Transverse colon (tissue), 4 donors: ENCODE measurements around the gene XRN2. TPM values are rescaled to one million over a fixed set of nuclear protein-coding genes. Genes with fewer than 3 reads are reported as not detected.

Experiments used
- DNase-seq: peaks from one replicate; pipeline ENCODE4 v3.0.0-alpha.2; 2019
- H3K27ac ChIP-seq, 4 donors: fragments of 200-600 bp; sonication (generic); 2 replicates each; pipeline ENCODE4 v1.5.1; 2016 to 2018; ENCODE audit warnings: inconsistent platforms in 4 of 4
- H3K27me3 ChIP-seq: fragments of 200-600 bp; sonication (generic); 2 replicates; pipeline ENCODE4 v1.5.1; 2017; ENCODE audit warnings: inconsistent platforms
- H3K36me3 ChIP-seq, 4 donors: fragments of 200-600 bp; sonication (generic); 2 replicates each; pipeline ENCODE4 v1.5.1; 2017 to 2019; ENCODE audit warnings: inconsistent platforms in 4 of 4
- H3K4me1 ChIP-seq, 4 donors: fragments of 200-600 bp; sonication (generic); 2 replicates each; pipeline ENCODE4 v1.5.1; 2017 to 2020; ENCODE audit warnings: inconsistent platforms in 4 of 4
- H3K4me3 ChIP-seq, 4 donors: fragments of 200-600 bp; sonication (generic); 1 replicate in 1 of 4; 2 replicates in 3 of 4; pipeline versions ENCODE4 v1.5.1 to v1.6.1; 2017 to 2019; ENCODE audit warnings: inconsistent platforms in 4 of 4
- H3K9me3 ChIP-seq, 2 donors: fragments of 200-600 bp; sonication (generic); 2 replicates each; pipeline ENCODE4 v1.5.1; 2017 to 2019; ENCODE audit warnings: inconsistent platforms in 2 of 2
- CTCF ChIP-seq, 5 experiments: fragments of 200-600 bp in 3 of 5; fragments of 450-650 bp in 2 of 5; sonication (generic) in 3 of 5; IDR thresholded peaks; 1 replicate in 2 of 5; 2 replicates in 3 of 5; pipeline ENCODE4 v1.5.1; 2016 to 2017; ENCODE audit warnings: antibody characterized with exemption in 5 of 5, inconsistent platforms in 3 of 5, mild to moderate bottlenecking in 2 of 5, moderate library complexity in 1 of 5
- EP300 ChIP-seq: sonication (generic); formaldehyde crosslinking; IDR thresholded peaks from one replicate; pipeline ENCODE4 v1.6.1; 2017; ENCODE audit warnings: antibody characterized with exemption, low read depth
- POLR2A ChIP-seq: fragments of 450-650 bp; IDR thresholded peaks from one replicate; pipeline ENCODE4 v1.6.1; 2016; ENCODE audit warnings: antibody characterized with exemption, mild to moderate bottlenecking, moderate library complexity
- POLR2AphosphoS5 ChIP-seq, 3 donors: sonication (generic); formaldehyde crosslinking; IDR thresholded peaks; one replicate each; pipeline ENCODE4 v1.6.1; 2016; ENCODE audit warnings: antibody characterized with exemption in 3 of 3
- WGBS, 2 donors: methylation state at CpG; one replicate each; pipeline ENCODE4 v1.1.5; 2018; ENCODE audit warnings: low coverage in 1 of 2; 5-methylcytosine and 5-hydroxymethylcytosine counted together
- in situ Hi-C, 4 donors: fragments of 200-750 bp; cut with MboI; loops; one replicate each; pipeline versions ENCODE4 v1.15.0 to v1.15.1; 2017; ENCODE audit warnings: low sequenced_read_pairs in 3 of 4, low pct_ligation_motif_present in 1 of 4, low pct_unique_long_range_greater_than_20kb in 1 of 4
- intact Hi-C: fragments of 100-400 bp; cut with DNase I; formaldehyde crosslinking; loops from one replicate; pipeline ENCODE4 v1.15.1; 2023; ENCODE audit warnings: low total_unique reads
- total RNA-seq, 4 donors: library from RNA; depleted of rRNA; stranded (reverse); fragments of >200 nt; gene quantifications; one replicate each; pipeline ENCODE4 v1.1.0, GENCODE V29; 2016

XRN2 gene
- total RNA-seq, 4 donors from 2014 or later = 16.1 to 46.4 (median 30.3) TPM

DNA sequence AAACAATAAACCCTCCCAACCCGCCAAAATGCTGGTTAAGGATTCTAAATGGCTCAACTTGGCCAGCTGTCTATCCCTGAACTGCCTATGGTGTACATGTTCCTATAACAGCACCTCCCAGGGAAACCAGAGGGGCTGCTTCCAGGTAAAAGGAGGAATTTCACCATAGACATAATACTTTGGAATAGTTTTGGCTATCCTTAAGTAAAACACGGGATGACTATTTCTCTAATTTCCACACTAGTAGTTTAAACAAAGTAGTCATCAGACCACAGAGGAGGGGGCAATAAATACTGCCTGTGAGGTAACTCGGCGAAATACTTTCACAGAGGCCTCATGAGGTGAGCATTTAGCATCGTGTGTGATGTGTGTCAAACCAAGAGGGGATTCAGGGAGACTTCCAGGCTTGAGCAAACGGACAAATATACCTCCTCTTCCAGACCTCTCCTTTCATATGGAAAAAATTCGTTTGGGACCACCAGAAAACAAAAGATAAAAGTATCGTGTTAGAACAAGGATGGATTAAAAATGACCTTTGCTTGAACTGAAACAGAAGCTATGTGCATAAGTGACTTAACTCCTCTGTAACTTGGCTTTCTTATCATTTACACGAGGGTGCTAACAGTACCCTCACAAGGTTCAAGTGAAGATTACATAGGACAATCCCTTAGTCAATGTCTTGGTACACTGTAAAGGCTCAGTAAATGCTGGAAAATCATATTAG is 1.0 kb upstream of the XRN2 start:
- in situ Hi-C loops (no loop called here), intact Hi-C loops (loop anchor here (10.0 kb wide), 1 partner anchor 177 kb away; the partner anchor contains the start of gene KIZ)
- Histone ChIP-seq H3K27me3 (no peaks in the 10 kb centered on the region), H3K9me3 (no peaks in the 10 kb centered on the region), H3K27ac (peak overlapping the region; percentile 94 to 98 (median 97)), H3K4me3 (peak overlapping the region; percentile 75 to 98 (median 80)), H3K36me3 (no peaks in the 10 kb centered on the region), H3K4me1 (peaks cover 6 to 20% (median 15%) of the 10 kb centered on the region in 4 donors)
- DNase-seq = no peak
- 59 to 64% methylated on average over 8 to 9 of the region's 9 CpGs for WGBS, 2 donors
- no peak for TF ChIP-seq CTCF (IDR thresholded peaks at IDR 0.05)
- TF ChIP-seq POLR2AphosphoS5 (IDR thresholded peaks at IDR 0.05) = no peak
- TF ChIP-seq EP300 = no peak
- no peak for TF ChIP-seq POLR2A

GRCh38 chr20:21302664-21303060 is 469 bp upstream of the XRN2 start:
- Histone ChIP-seq H3K27me3 (no peaks in the 10 kb centered on the region), H3K9me3 (no peaks in the 10 kb centered on the region), H3K4me3 (peak overlapping the region; percentile 75 to 98 (median 80)), H3K27ac (peak overlapping the region; percentile 94 to 98 (median 97)), H3K36me3 (no peaks in the 10 kb centered on the region), H3K4me1 (peaks cover 6 to 20% (median 15%) of the 10 kb centered on the region in 4 donors)
- TF ChIP-seq POLR2A (no peak), POLR2AphosphoS5 (IDR thresholded peaks at IDR 0.05) (no peak), EP300 (no peak), CTCF (IDR thresholded peaks at IDR 0.05) (no peak)
- in situ Hi-C loops (no loop called here), intact Hi-C loops (loop anchor here (10.0 kb wide), 1 partner anchor 178 kb away; the partner anchor contains the start of gene KIZ)
- whole genome bisulfite sequencing, 2 donors = 0 to 3% methylated on average over 10 to 12 of the region's 12 CpGs
- DNase-seq = no peak

DNA sequence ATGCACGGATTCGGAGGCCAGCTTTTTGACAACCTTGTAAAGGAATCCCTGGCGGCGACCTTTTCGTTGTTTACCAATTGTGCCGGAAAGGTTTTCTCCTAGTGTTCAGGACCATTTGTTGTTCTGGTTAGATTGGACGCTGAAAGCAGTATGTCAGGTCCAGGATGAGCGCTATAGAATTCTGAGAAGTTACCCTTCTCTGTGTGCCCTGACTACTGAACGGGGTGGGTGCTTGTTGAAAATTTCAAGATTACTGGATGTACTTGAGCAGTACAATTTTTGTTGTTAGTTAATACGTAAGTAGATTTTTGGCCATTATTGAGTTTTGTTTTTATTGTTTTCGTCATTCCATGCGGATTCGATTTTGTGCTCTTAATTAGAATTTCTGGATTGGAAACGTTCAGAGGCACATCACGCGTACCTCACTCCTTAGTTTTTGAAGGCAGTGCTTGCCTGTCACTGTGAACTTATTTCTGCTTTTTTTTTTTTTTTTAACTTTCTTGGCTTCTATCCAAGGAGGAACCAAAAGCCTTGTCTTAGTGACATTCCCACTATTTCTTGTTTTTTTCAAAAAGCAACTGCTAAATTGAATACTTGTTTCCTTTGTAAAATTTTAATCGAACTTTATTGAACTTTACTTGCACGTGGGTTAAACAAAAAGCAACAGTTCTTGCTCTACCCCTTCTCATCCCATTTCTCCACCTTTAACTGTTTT is 898 bp downstream of the XRN2 start:
- TF ChIP-seq CTCF (IDR thresholded peaks at IDR 0.05) = peak in 1 of 5 experiments; percentile 16
- no peak for TF ChIP-seq POLR2AphosphoS5 (IDR thresholded peaks at IDR 0.05)
- in situ Hi-C loops (no loop called here), intact Hi-C loops (loop anchor here (10.0 kb wide), 1 partner anchor 179 kb away; the partner anchor contains the start of gene KIZ)
- no peaks in the 10 kb centered on the region for H3K9me3 ChIP-seq
- H3K27ac ChIP-seq = peak overlapping the region; percentile 94 to 98 (median 97)
- peaks cover 0 to 3% (median 0%) of the 10 kb centered on the region in 4 donors for H3K36me3 ChIP-seq
- peaks cover 6 to 22% (median 16%) of the 10 kb centered on the region in 4 donors for H3K4me1 ChIP-seq
- H3K27me3 ChIP-seq = no peaks in the 10 kb centered on the region
- peak overlapping the region; percentile 75 to 98 (median 80) for H3K4me3 ChIP-seq
- DNase-seq = no peak
- 1 to 2% methylated on average over 12 to 15 of the region's 18 CpGs for WGBS, 2 donors

DNA sequence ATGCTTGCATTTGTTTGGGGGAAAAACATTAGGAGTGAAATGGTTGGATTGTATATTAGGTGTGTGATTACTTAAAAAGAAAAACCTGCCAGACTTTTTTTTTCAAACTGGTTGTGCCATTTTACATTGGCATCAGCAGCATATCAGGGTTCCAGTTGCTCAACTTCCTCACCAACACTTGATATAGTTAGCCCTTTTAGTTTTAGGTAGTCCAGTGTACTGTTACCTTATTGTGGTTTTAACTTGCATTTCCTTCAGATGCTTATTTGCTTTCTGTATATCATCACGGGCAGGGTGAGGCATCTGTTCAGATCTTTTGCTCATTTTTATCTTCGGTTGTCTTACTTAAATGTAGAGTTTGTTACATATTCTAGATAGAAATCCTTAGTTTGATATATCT is 5.2 kb downstream of the XRN2 start:
- Histone ChIP-seq H3K4me1 (peaks cover 6 to 43% (median 13%) of the 10 kb centered on the region in 4 donors), H3K27ac (no peak overlapping the region), H3K9me3 (no peaks in the 10 kb centered on the region), H3K36me3 (peaks cover 0 to 3% (median 0%) of the 10 kb centered on the region in 4 donors), H3K4me3 (no peak overlapping the region), H3K27me3 (no peaks in the 10 kb centered on the region)
- WGBS, 2 donors = 80 to 88% methylated on average over 2 of the region's 2 CpGs
- TF ChIP-seq POLR2AphosphoS5 (IDR thresholded peaks at IDR 0.05) = no peak
- no peak for TF ChIP-seq CTCF (IDR thresholded peaks at IDR 0.05)
- TF ChIP-seq POLR2A = no peak
- no peak for TF ChIP-seq EP300
- in situ Hi-C loops (no loop called here), intact Hi-C loops (loop anchor here (10.0 kb wide), 1 partner anchor 184 kb away; the partner anchor contains the start of gene KIZ)
- no peak for DNase-seq
